Measurements from ENCODE around the gene TCF4.
A peak's percentile ranks its signal among the peaks of the same experiment; 100 is the strongest.

Gene TCF4

DNA sequence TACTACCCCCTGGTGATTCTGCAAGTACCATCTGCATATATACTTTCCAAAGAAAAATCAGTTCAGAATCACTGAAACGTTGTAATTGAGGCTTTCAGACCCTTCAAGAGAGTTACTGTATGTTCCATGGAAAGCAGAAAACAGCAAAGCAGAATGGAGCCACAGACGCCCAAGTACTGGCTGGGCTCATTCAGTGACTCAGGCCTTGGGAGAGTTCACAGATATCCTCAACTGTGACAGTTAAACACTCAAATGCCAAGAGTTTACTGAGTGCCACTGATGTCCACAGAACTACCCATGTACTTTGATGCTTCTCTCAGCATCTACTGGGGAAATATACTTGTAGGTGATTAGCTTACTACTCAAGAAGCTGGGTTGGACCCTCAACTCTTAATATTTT is 303.4 kb downstream of the TCF4 start:
- TF ChIP-seq, protein P1, sequence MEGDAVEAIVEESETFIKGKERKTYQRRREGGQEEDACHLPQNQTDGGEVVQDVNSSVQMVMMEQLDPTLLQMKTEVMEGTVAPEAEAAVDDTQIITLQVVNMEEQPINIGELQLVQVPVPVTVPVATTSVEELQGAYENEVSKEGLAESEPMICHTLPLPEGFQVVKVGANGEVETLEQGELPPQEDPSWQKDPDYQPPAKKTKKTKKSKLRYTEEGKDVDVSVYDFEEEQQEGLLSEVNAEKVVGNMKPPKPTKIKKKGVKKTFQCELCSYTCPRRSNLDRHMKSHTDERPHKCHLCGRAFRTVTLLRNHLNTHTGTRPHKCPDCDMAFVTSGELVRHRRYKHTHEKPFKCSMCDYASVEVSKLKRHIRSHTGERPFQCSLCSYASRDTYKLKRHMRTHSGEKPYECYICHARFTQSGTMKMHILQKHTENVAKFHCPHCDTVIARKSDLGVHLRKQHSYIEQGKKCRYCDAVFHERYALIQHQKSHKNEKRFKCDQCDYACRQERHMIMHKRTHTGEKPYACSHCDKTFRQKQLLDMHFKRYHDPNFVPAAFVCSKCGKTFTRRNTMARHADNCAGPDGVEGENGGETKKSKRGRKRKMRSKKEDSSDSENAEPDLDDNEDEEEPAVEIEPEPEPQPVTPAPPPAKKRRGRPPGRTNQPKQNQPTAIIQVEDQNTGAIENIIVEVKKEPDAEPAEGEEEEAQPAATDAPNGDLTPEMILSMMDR (IDR thresholded peaks at IDR 0.05; ENCODE audit: low read depth, low read length), result no peak
- no peaks in the 10 kb centered on the region for H3K9me3 ChIP-seq (ENCODE audit: severe bottlenecking)
- H3K4me3 ChIP-seq (ENCODE audit: low read depth, low read length), result no peak overlapping the region
- H3K27ac ChIP-seq, result no peak overlapping the region
- H3K36me3 ChIP-seq, result no peaks in the 10 kb centered on the region
- no peak for DNase-seq
- H3K27me3 ChIP-seq (ENCODE audit: insufficient read depth, low read depth, severe bottlenecking), result no peaks in the 10 kb centered on the region

DNA sequence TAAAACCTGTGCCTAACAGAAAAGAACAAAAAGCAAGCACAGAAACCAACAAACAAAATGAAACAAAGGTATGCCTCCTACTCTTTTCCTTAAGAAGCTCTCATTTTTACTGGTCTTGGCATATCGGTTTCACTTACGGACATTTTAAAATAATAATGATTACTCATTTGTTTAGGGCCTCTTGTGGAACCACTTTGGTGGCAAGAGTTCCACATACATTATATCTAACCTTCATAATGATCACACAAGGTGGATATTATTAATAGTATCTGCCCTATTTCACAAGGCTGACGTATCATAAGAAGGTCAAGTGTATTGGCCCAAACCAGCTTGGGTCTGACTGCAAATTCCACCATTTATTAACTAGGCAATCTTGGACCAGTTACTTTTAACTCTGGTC is 304.7 kb downstream of the TCF4 start:
- H3K36me3 ChIP-seq, result no peaks in the 10 kb centered on the region
- no peak overlapping the region for H3K4me3 ChIP-seq (ENCODE audit: low read depth, low read length)
- no peak overlapping the region for H3K27ac ChIP-seq
- DNase-seq, result no peak
- no peaks in the 10 kb centered on the region for H3K27me3 ChIP-seq (ENCODE audit: insufficient read depth, low read depth, severe bottlenecking)
- TF ChIP-seq, protein P1 (IDR thresholded peaks at IDR 0.05; ENCODE audit: low read depth, low read length), result no peak
- H3K9me3 ChIP-seq (ENCODE audit: severe bottlenecking), result no peaks in the 10 kb centered on the region

DNA sequence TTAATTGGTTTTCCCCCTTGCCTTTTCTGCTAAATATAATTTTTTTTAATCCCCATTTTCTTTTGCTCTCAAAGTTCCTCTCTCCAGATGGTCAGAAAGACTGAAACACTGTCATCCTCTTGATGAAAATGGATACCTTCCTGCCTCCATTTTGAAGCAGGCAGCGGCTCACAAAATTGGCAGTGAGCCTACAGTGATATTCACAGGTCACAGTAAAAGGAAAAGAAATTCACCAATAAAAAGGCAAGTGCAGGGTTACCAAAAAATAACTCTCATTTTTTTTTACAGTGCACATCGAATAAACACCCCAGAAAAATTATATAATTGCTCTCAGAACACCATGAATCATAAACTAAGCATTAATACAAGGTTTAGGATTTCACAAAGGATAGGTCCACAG is 307.5 kb downstream of the TCF4 start:
- Histone ChIP-seq H3K4me3 (ENCODE audit: low read depth, low read length) (no peak overlapping the region), H3K27ac (no peak overlapping the region), H3K27me3 (ENCODE audit: insufficient read depth, low read depth, severe bottlenecking) (no peaks in the 10 kb centered on the region), H3K9me3 (ENCODE audit: severe bottlenecking) (no peaks in the 10 kb centered on the region), H3K36me3 (no peaks in the 10 kb centered on the region; the same call in 1 of the 2 replicates)
- TF ChIP-seq, protein P1 (IDR thresholded peaks at IDR 0.05; ENCODE audit: low read depth, low read length), result no peak
- no peak for DNase-seq

DNA sequence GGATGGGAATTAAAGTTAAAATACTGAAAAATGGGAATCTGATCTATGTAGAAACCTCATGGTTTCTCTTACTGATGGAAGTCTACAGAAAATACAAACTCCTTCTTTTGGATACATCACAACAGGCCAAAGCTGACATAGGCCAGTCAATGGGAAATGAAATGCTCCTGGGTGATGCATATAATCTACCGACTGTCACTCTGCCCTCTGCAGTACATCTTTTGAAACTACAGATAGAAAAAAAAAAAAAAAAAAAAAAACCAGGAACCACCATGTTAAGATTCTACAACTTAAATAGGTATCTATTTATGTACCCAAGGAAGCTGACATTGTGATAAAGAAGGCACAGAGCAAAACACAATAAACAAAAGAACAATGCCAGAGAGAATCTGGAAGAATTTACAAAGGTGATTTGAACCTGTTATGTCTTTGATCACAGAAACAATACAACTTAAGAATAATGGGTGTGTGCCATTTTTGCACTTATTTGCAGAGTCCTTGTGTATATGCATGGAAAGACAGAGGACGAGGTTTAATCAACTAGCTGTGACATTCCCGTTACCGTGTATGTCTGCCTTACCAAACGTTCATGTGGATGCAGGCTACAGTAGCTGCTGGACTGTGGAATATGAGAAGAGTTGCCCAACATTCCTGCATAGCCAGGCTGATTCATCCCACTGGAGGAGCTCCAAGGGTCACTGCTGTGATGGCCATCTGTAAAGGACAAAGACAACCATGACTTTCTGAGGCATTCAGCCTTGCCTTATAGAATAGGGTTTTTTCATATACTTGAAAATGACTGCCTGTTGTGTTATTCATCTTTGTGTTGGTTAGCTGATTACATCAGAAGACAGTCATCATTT is 312.7 kb downstream of the TCF4 start:
- Histone ChIP-seq H3K27me3 (ENCODE audit: insufficient read depth, low read depth, severe bottlenecking) (no peaks in the 10 kb centered on the region), H3K9me3 (ENCODE audit: severe bottlenecking) (no peaks in the 10 kb centered on the region), H3K27ac (no peak overlapping the region), H3K36me3 (no peaks in the 10 kb centered on the region; the same call in none of the 2 replicates), H3K4me3 (ENCODE audit: low read depth, low read length) (no peak overlapping the region)
- DNase-seq, result no peak
- TF ChIP-seq, protein P1 (IDR thresholded peaks at IDR 0.05; ENCODE audit: low read depth, low read length), result peak; percentile 15; the same call in 1 of the 2 replicates

DNA sequence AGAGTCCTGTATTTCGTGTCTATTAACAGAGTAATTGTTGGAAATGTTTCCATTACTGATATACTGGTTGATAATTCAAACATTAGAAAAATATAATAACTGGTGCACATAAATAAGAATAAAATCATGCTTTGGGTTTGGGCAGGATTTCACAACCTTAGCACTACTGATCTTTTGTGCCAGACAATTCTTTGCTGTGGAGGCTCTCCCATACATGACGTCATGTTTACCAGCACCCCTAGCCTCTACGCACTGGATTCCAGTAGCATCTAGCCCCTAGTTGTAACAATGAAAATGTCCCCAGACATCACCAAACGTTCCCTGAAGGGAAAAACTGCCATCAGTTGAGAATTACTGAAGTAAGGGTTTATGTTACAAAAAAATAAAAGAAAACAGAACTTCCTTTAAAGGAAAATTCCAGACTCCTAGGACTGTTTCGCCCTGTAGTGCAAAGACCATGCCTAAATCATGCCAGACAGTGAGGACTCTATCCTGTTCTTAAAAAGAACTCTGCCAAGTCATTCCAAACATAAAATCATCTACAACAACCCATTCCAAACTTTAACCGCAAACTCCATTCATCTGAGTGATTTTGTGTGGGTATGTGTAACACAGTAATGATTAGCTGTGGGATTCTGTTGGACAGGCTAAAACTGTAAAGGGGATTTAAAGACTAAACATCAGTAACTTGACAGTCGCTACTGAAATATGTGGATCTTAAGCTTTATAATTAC is 315.3 kb downstream of the TCF4 start:
- no peak for DNase-seq
- H3K36me3 ChIP-seq, result peaks cover 3% of the 10 kb centered on the region
- H3K27me3 ChIP-seq (ENCODE audit: insufficient read depth, low read depth, severe bottlenecking), result no peaks in the 10 kb centered on the region
- TF ChIP-seq, protein P1 (IDR thresholded peaks at IDR 0.05; ENCODE audit: low read depth, low read length), result no peak
- H3K9me3 ChIP-seq (ENCODE audit: severe bottlenecking), result no peaks in the 10 kb centered on the region
- H3K27ac ChIP-seq, result no peak overlapping the region
- no peak overlapping the region for H3K4me3 ChIP-seq (ENCODE audit: low read depth, low read length)
